ENCODE measurements around the gene C17orf58.

DNA sequence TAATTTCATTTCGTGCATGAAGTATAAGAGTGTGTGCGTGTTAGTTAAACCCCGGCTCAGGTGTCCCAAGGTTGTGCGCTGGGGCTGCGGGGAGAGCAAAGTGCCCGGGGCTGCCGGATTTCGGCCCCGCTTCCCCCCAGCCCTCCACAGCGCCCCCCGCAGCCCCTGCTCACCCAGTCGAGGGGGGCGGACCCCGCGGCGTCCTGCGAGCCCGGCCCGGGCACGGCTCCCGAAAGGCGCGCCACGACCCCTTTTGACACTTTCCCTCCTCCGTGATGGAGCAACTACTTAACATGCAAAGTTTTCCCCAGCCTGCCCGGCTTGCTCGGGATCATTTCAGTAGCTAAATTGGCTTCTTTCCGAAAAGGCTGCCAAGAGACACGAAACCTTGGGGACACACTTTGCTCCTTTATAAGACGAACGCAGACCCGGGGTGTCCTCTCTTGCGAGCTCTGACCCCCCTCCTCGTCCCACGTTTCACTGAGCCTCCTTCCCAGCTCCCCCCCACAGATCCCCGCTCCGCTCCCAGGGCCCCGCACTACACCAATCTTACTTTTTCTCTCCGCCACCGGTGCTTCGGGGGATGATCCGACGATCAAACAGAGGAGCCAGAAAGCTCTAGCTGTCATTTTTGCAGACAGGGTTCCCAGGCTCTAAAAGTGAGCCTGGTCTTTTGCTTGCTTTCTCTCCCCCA, 552 bp downstream of the C17orf58 start:
- no peak for TF ChIP-seq CTCF (IDR thresholded peaks at IDR 0.05)
- no peak for TF ChIP-seq POLR2A (IDR thresholded peaks at IDR 0.05)

All from uterus (tissue), 2 donors.